ENCODE results near the gene STX8.

Gene STX8

GRCh38 chr17:9435165-9435564 lies 140.5 kb downstream of the STX8 start:
- no peaks in the 10 kb centered on the region for H3K36me3 ChIP-seq
- no peaks in the 10 kb centered on the region for H3K9me3 ChIP-seq (ENCODE audit: severe bottlenecking)
- no peak for DNase-seq
- H3K27me3 ChIP-seq (ENCODE audit: insufficient read depth, low read depth, severe bottlenecking), result no peaks in the 10 kb centered on the region
- H3K27ac ChIP-seq, result no peak overlapping the region
- TF ChIP-seq CTCF (IDR thresholded peaks at IDR 0.05; ENCODE audit: low read depth, low read length), result no peak
- H3K4me3 ChIP-seq (ENCODE audit: low read depth, low read length), result no peak overlapping the region

DNA sequence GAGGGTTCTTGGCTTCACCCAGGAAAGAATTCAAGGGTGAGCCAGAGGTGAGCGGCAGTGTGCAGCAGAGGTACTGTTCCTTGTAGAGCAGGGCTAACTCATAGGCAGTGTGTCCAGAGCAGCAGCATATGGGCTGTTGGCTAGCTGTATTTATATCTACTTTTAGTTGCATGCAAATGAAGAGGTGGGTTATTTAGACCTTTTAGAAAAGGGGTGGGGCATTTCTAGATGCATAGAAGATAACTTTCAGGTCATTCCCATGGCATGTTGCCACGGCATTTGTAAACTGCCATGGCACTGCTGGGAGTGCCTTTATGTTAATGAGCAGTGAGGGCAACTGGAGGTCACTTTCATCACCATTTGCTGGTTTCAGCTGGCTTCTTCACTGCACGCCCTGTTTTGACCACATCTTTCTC lies 141.0 kb downstream of the STX8 start:
- no peaks in the 10 kb centered on the region for H3K27me3 ChIP-seq (ENCODE audit: insufficient read depth, low read depth, severe bottlenecking)
- H3K36me3 ChIP-seq, result no peaks in the 10 kb centered on the region
- DNase-seq, result no peak
- no peaks in the 10 kb centered on the region for H3K9me3 ChIP-seq (ENCODE audit: severe bottlenecking)
- no peak overlapping the region for H3K4me3 ChIP-seq (ENCODE audit: low read depth, low read length)
- H3K27ac ChIP-seq, result no peak overlapping the region
- no peak for TF ChIP-seq CTCF (IDR thresholded peaks at IDR 0.05; ENCODE audit: low read depth, low read length)

- H3K9me3 ChIP-seq (ENCODE audit: severe bottlenecking), result no peaks in the 10 kb centered on the region
- H3K27me3 ChIP-seq (ENCODE audit: insufficient read depth, low read depth, severe bottlenecking), result no peaks in the 10 kb centered on the region
- TF ChIP-seq CTCF (IDR thresholded peaks at IDR 0.05; ENCODE audit: low read depth, low read length), result no peak
- no peak for DNase-seq
- no peak overlapping the region for H3K4me3 ChIP-seq (ENCODE audit: low read depth, low read length)
- H3K27ac ChIP-seq, result no peak overlapping the region
- no peaks in the 10 kb centered on the region for H3K36me3 ChIP-seq
These were observed 142.6 kb downstream of the STX8 start for GRCh38 chr17:9432934-9433421.

DNA sequence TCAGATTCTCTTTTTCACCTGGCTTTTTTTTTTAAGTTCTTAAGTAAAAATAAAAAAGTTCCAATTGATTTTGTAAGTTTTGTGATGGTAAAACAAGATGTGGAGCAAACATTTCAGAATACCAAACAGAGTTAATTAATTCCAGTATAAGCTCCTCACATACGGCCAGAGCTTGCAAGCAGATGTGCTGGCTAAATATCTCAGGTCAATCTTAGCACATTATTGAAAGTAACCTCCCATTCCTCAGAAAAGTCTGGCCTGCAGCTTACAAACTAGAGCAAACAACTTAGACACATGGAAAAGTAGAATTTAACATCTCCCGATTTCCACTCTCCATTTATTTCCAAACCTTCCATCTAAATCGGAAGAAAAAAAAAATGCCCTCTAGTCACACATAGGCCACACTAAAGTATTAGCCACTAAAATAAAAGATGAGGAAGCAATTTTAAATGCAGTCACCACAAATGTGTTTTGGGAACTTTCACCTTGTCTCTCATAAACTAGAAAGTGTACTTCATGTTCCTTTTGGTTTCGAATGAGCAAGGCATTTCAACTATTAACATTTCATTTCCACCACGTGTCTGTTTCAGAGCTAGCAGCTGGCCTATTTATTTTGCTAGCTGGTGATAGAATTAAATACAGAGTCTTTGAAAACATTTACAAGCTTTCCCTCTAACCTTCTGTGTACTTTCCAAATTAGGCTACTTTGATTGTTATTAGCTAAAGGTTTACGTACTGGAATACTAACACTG lies 143.3 kb downstream of the STX8 start:
- Histone ChIP-seq H3K36me3 (no peaks in the 10 kb centered on the region), H3K9me3 (ENCODE audit: severe bottlenecking) (no peaks in the 10 kb centered on the region), H3K27ac (no peak overlapping the region), H3K27me3 (ENCODE audit: insufficient read depth, low read depth, severe bottlenecking) (no peaks in the 10 kb centered on the region), H3K4me3 (ENCODE audit: low read depth, low read length) (no peak overlapping the region)
- DNase-seq, result no peak
- TF ChIP-seq CTCF (IDR thresholded peaks at IDR 0.05; ENCODE audit: low read depth, low read length), result no peak

- no peak overlapping the region for H3K4me3 ChIP-seq (ENCODE audit: low read depth, low read length)
- DNase-seq, result no peak
- H3K27me3 ChIP-seq (ENCODE audit: insufficient read depth, low read depth, severe bottlenecking), result no peaks in the 10 kb centered on the region
- no peak overlapping the region for H3K27ac ChIP-seq
- no peak for TF ChIP-seq CTCF (IDR thresholded peaks at IDR 0.05; ENCODE audit: low read depth, low read length)
- H3K9me3 ChIP-seq (ENCODE audit: severe bottlenecking), result no peaks in the 10 kb centered on the region
- no peaks in the 10 kb centered on the region for H3K36me3 ChIP-seq
These were observed 144.0 kb downstream of the STX8 start for GRCh38 chr17:9431620-9432019.

Measured in WERI-Rb-1 (cell line).